ENCODE data around the gene LATS2.

DNA sequence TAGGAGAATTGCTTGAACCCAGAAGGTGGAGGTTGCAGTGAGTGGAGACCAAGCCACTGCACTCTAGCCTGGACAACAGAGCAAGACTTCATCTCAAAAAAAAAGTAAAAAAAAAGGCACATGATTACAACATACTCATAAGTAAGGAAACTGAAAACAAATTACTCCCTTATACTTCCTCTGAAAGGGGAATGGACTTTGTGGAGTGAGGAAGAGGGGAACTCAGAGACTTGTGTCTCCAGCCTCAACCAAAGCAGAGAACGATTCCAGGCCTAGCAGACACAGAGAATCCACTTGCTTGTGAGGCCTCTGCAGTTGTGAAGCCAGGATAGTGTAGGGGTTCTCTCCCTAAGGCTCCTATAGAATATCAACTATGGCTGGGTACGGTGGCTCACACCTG is 4.3 kb upstream of the LATS2 start:
- TF ChIP-seq POU5F1 (IDR thresholded peaks at IDR 0.05; ENCODE audit: low read depth, low read length): no peak
- TF ChIP-seq POLR2AphosphoS5 (IDR thresholded peaks at IDR 0.05; ENCODE audit: low read depth, low read length): no peak
- TF ChIP-seq, protein P1, sequence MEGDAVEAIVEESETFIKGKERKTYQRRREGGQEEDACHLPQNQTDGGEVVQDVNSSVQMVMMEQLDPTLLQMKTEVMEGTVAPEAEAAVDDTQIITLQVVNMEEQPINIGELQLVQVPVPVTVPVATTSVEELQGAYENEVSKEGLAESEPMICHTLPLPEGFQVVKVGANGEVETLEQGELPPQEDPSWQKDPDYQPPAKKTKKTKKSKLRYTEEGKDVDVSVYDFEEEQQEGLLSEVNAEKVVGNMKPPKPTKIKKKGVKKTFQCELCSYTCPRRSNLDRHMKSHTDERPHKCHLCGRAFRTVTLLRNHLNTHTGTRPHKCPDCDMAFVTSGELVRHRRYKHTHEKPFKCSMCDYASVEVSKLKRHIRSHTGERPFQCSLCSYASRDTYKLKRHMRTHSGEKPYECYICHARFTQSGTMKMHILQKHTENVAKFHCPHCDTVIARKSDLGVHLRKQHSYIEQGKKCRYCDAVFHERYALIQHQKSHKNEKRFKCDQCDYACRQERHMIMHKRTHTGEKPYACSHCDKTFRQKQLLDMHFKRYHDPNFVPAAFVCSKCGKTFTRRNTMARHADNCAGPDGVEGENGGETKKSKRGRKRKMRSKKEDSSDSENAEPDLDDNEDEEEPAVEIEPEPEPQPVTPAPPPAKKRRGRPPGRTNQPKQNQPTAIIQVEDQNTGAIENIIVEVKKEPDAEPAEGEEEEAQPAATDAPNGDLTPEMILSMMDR (IDR thresholded peaks at IDR 0.05; ENCODE audit: control extremely low read depth in 1 of 3, insufficient read depth in 1 of 3, low read depth in 1 of 3, low read length in 3 of 3): no peak
- no peak for TF ChIP-seq RNF2 (IDR thresholded peaks at IDR 0.05; ENCODE audit: borderline replicate concordance, low read depth, low read length, missing control alignments, poor library complexity, severe bottlenecking)
- no peak for TF ChIP-seq EP300 (IDR thresholded peaks at IDR 0.05; ENCODE audit: borderline replicate concordance in 1 of 2, low read depth in 2 of 2, low read length in 2 of 2)
- TF ChIP-seq, protein P2, sequence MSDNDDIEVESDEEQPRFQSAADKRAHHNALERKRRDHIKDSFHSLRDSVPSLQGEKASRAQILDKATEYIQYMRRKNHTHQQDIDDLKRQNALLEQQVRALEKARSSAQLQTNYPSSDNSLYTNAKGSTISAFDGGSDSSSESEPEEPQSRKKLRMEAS (IDR thresholded peaks at IDR 0.05): no peak
- no peak for TF ChIP-seq CEBPB (IDR thresholded peaks at IDR 0.05; ENCODE audit: low read depth, low read length)
- no peak for TF ChIP-seq POLR2A (IDR thresholded peaks at IDR 0.05; ENCODE audit: control extremely low read depth in 1 of 2, low read depth in 2 of 2, low read length in 2 of 2)
- TF ChIP-seq KDM5A (IDR thresholded peaks at IDR 0.05; ENCODE audit: low read length): no peak
